HG02759 (cell line): Measurements from ENCODE around the gene ACACA.

ENCODE experiments used
- ATAC-seq: cut with Tn5 transposase; IDR thresholded peaks from one replicate; pipeline ENCODE4 v1.9.1; 2021; ENCODE audit warnings: mild to moderate bottlenecking, moderate library complexity; ENCODE audit not compliant: unreplicated experiment

Gene ACACA

GRCh38 chr17:37239690-37240334, 166.8 kb downstream of the ACACA start:
- ATAC-seq, result no peak

DNA sequence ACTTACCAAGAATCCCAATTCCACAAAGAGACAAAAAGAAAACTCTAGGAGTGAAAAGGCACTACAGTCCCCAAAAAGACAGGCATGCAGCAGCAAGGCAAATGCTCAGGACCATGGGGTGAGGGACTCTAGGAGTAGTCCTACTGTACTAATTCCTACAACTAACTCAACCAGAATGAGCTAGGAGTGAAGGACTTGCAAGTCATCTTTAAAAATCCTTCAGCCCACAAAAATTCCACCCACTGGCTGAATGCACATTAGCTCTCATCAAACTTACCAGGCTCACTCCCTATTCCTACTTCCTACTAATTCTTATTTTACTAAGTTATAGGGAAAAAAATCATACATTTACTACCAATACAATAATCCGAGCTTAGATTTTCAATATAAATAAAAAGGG, 172.5 kb downstream of the ACACA start:
- no peak for ATAC-seq

- ATAC-seq, result no peak
These were observed 173.6 kb downstream of the ACACA start for GRCh38 chr17:37233036-37233435.

GRCh38 chr17:37231887-37232286, 174.7 kb downstream of the ACACA start:
- ATAC-seq, result no peak

GRCh38 chr17:37230633-37231032, 176.0 kb downstream of the ACACA start:
- no peak for ATAC-seq

- no peak for ATAC-seq
These were observed 181.2 kb downstream of the ACACA start for GRCh38 chr17:37225465-37225864.

GRCh38 chr17:37221865-37222264, 184.8 kb downstream of the ACACA start:
- ATAC-seq, result no peak

GRCh38 chr17:37220607-37220953, 186.1 kb downstream of the ACACA start:
- ATAC-seq, result no peak

DNA sequence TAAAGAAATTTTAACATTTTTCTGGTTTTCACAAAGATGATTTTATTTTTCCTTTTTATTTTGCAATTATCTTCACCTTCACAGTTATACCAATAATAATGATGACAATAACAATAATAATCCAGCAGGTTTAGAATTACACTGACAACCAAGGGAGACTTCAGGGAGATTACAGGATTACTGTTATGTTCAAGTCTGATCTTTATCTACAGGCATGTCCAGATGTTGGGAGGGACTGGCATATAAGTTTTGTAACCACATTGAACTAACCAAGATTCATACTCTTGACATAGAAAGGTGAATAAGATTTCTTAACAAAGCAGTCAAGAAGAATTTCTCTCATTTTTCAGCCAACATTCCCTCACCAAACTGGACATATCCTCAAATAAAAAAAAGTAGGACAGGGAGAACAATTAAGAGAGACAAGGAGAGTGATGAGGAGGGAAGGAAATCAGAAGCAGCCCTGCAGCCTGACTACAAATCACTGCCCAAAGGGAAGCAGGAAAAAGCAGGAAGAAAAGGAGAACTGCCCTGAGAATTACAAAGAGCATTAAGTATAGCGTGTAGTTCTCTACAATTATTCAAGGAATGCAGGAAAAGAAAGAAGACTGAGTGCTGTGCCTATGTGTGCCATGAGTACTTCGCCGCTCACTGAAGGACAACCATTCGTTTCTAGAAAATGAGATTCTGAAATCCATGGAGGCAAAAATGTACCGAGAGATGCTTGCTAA, 186.6 kb downstream of the ACACA start:
- no peak for ATAC-seq

DNA sequence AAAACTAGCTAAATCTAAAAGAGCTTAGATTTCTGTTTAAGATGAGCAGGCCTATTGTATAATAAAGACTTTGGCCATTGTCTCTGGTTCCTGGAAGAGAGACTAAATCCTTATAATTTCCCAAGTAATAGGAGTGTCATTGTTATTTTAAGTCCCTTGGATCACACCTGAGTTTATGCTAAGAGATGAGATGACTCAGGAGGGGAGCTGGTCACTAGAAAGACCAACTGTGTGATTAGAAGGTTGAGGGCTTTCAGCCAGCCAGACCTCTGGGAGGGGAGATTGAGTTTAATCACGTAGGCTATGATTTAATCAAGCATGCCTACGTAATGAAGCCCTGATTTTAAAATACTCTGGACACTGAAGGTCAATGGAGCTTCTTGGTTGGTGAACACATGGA, 187.8 kb downstream of the ACACA start:
- ATAC-seq, result no peak

DNA sequence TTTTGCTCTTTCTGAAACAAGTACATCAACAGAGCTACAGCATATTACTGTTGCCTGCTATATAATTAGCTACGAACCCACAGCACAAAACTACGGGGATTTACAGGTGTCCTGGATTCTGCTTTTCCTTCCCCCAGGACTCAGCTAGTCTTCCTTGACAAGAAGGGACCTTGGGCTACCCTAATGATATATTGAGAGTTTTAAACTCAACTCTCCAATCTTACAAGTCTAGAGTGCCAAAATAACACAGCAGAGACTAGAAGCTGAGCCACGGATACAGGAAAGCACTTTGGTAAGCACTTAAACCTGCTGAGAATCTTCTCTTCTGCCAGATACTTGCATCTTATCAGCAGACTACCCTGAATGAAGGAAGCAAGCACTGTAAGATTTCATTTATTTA, 192.2 kb downstream of the ACACA start:
- no peak for ATAC-seq

DNA sequence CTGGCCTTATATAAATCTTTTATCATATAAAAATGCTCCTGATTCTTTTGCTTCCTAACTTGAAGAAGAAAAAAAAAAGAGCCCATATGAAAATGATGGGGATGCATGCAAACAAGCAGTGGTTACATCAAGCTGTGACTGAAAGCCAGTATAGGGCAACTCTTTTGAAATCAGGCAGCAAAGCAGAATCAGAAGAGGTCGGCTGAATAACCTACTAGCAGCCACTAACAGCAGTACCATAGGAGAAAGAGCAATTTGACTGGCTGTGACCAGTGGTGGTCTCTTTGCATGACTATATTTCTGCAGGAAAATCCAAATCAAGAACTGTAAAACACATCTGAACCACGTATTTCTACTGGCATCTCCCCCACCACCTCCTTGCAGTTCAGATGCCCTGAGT, 192.7 kb downstream of the ACACA start:
- no peak for ATAC-seq

- no peak for ATAC-seq
These were observed 194.5 kb downstream of the ACACA start for GRCh38 chr17:37212179-37212578.

DNA sequence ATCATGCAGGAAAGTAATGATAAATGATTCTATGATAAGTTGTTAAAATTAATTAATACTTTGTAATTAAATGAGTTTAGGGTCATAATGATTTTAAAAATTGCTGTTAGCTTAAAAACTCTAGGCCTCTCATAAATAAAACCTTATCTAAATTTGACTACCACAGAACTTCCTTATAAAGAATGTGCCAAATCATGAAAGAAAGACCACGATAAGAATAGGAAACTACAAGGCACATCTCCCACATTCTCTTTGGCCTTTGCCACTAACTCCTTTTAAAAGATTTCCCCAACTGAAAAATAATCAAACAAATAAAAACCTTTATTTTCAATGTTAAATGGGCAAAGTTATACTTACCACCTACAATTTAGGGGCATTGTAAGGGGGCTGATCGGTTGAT, 195.5 kb downstream of the ACACA start:
- ATAC-seq, result no peak

- no peak for ATAC-seq
These were observed 199.5 kb downstream of the ACACA start for GRCh38 chr17:37207103-37207502.

GRCh38 chr17:37206299-37206698, 200.3 kb downstream of the ACACA start:
- no peak for ATAC-seq

DNA sequence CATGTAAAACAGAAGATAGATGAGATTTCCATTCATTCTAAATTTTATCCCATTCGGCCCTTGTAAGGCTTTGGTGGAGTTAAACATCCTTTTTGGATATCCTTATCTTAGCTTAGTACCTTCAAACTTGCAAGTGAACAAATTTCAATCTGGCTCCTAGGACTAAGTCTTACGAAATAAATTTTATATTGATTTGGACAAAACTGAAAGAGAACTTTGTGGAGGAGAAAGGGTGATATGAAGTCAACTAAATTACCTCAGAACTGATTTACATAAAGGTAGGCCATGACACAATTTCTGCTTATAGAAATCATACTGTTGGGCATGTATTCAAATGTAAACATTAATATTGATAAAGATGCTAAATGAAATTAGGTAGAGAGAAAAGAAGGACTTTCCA, 206.1 kb downstream of the ACACA start:
- ATAC-seq, result no peak

GRCh38 chr17:37197336-37197735, 209.3 kb downstream of the ACACA start:
- ATAC-seq, result no peak

DNA sequence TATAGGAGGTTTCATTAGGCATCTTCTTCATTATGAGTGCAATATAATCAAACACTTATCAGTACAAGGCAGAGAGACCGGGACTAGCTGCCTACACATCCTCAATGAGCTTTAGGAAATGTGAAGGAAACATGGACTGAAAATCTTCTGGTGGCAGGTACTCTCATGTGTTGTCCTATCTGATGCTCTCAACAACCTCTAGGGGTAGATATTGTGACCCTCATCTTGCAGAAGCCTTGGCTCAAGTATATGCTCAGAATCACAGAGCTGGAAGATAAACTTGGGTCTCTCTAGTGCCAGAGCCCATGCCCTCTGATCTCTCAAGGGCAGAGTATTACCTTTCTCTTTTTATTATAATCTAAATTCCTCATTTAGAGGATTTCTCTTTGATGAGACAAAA, 212.4 kb downstream of the ACACA start:
- no peak for ATAC-seq

GRCh38 chr17:37191219-37191618, 215.4 kb downstream of the ACACA start:
- no peak for ATAC-seq

GRCh38 chr17:37190493-37190892, 216.1 kb downstream of the ACACA start:
- ATAC-seq, result no peak

DNA sequence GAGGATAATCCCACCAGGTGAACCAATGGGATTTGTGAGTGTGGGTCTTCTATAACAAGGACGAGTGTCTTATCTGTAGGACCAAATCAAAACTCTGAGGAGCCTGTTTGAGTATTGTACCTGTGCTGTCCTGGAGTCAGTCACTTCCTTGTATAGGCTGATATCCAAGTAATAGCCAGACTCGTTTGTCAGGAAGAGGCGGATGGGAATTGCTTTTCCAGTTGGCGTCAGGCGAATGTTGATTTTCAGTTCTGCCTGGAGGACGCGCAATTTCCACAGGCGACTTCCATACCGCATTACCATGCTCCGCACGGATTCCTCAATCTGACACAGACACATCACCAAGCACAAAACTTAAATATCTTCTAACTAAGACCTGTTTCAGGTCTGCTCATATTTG, 218.5 kb downstream of the ACACA start:
- ATAC-seq, result no peak

- no peak for ATAC-seq
These were observed 219.4 kb downstream of the ACACA start for GRCh38 chr17:37187262-37187661.
